AG09309 (cell line): ENCODE data around the gene MYO3B.
"Not testable (repeated sequence)": the region's sequence is repeated elsewhere in the genome, so short reads cannot be mapped to it uniquely, and the experiment has no call there.

ENCODE experiments used
- DNase-seq: peaks from one replicate; pipeline ENCODE4 v3.0.0-alpha.2; 2010; ENCODE audit warnings: low read depth
- H3K4me3 ChIP-seq: 2 replicates; pipeline ENCODE4 v1.5.1; 2011; ENCODE audit warnings: mild to moderate bottlenecking, low read depth, low read length, moderate library complexity; ENCODE audit not compliant: control insufficient read depth
- CTCF ChIP-seq: IDR thresholded peaks from 2 replicates; pipeline ENCODE4 v1.5.1; 2011; ENCODE audit warnings: mild to moderate bottlenecking, low read depth, low read length, inconsistent platforms; ENCODE audit not compliant: insufficient read depth, control insufficient read depth; ENCODE audit errors: missing control alignments

Gene MYO3B

GRCh38 chr2:170550501-170550900 lies 372.6 kb downstream of the MYO3B start:
- DNase-seq = no peak
- no peak for TF ChIP-seq CTCF

GRCh38 chr2:170551899-170552298 lies 374.0 kb downstream of the MYO3B start:
- not testable (repeated sequence) for H3K4me3 ChIP-seq, DNase-seq

More at GRCh38 chr2:170550501-170550900, 372.6 kb downstream of the MYO3B start:
- H3K4me3 ChIP-seq = no peak overlapping the region

DNA sequence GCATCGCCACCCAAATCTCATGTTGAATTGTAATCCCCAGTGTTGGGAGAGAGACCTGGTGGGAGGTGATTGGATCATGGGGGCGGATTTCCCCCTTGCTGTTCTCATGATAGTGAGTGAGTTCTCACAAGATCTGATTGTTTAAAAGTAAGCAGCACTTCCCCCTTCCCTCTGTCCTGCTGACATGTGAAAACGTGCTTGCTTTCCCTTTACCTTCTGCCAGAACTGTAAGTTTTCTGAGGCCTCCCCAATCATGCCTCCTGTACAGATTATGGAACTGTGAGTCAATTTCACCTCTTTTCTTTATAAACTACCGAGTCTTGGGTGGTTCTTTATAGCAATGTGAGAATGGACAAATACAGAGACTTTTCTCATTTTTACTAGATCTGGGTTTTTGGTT lies 375.8 kb downstream of the MYO3B start:
- H3K4me3 ChIP-seq = no peak overlapping the region

GRCh38 chr2:170554278-170554955 lies 376.5 kb downstream of the MYO3B start:
- no peak for TF ChIP-seq CTCF
- DNase-seq = peak; percentile 21
- H3K4me3 ChIP-seq = no peak overlapping the region

More for the DNA sequence above, 375.8 kb downstream of the MYO3B start:
- no peak for TF ChIP-seq CTCF
- no peak for DNase-seq

GRCh38 chr2:170562928-170563327 lies 385.0 kb downstream of the MYO3B start:
- no peak for TF ChIP-seq CTCF
- no peak for DNase-seq
- no peak overlapping the region for H3K4me3 ChIP-seq

DNA sequence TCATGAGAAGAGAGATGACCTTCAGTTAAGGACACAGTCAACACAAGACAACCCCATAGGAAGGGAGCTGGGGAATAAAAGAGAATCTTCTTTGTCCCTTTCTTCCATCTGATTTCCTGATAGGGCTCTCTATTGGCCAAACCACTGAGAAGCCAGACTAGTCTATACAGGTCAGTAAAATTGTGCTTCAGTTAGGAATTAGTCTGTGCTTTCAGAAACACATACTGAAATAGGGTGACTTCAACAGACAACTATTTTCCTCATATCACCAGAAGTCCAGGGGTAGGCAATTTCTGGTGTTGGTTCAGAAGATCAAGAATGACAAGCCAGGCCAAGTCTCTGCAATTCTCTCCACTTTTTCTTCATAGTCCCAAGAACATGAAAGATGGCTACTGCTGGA lies 385.5 kb downstream of the MYO3B start:
- H3K4me3 ChIP-seq = no peak overlapping the region
- TF ChIP-seq CTCF = no peak
- no peak for DNase-seq

DNA sequence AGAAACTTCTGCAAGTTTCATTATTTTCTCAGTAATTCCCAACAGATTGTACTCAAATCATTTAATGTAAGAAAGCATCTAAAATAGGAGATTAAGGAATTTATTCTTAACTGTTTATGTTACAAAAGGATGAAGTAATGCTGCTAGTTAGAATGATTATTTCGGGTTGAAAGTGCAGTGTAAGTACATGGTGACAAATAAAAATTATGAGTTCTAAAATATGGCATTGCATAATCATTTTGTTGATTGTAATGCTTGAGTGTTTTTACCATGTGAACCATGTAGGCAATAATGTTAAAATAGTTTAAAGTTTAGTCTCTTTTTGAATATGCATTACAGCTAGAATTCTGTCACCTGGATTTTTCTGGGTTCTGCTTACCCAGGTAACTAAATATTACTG lies 388.2 kb downstream of the MYO3B start:
- no peak overlapping the region for H3K4me3 ChIP-seq
- no peak for DNase-seq
- TF ChIP-seq CTCF = no peak
